HepG2 (cell line): Measurements from ENCODE around the gene PPP1R12C. TPM values are rescaled to one million over a fixed set of nuclear protein-coding genes. Genes with fewer than 3 reads are reported as not detected.

Experiments used
- CHD2 ChIP-seq: IDR thresholded peaks from 2 replicates; pipeline ENCODE4 v1.6.1; 2011; ENCODE audit warnings: low read depth, low read length, improper control_type of control experiment
- CSRNP2 ChIP-seq: sonication (generic); formaldehyde crosslinking; conservative IDR thresholded peaks from 2 replicates; pipeline ENCODE4 v1.8.0; 2022; ENCODE audit warnings: low read depth, missing genetic modification reagents
- FOSL2 ChIP-seq: sonication (generic); formaldehyde crosslinking; IDR thresholded peaks from 2 replicates; pipeline ENCODE4 v1.4.0; 2020; ENCODE audit warnings: missing genetic modification reagents
- HMG20A ChIP-seq: IDR thresholded peaks from 2 replicates; pipeline ENCODE4 v1.6.1; 2016; ENCODE audit warnings: borderline replicate concordance
- MTA1 ChIP-seq: sonication (generic); formaldehyde crosslinking; IDR thresholded peaks from 2 replicates; pipeline ENCODE4 v1.4.0; 2020; ENCODE audit warnings: missing genetic modification reagents, mild to moderate bottlenecking, borderline replicate concordance
- NR2C2 ChIP-seq: sonication (generic); formaldehyde crosslinking; IDR thresholded peaks from 2 replicates; pipeline ENCODE4 v1.4.0; 2020; ENCODE audit warnings: missing genetic modification reagents, mild to moderate bottlenecking, moderate library complexity, borderline replicate concordance
- PCBP2 ChIP-seq: fragments of 200-400 bp; formaldehyde crosslinking; optimal IDR thresholded peaks from 2 replicates; pipeline ENCODE3; 2018; ENCODE audit warnings: low read length, low read depth; ENCODE audit not compliant: poor library complexity, severe bottlenecking
- PRDM15 ChIP-seq: sonication (generic); formaldehyde crosslinking; IDR thresholded peaks from 2 replicates; pipeline ENCODE4 v1.4.0; 2020; ENCODE audit warnings: missing genetic modification reagents
- SNAPC5 ChIP-seq: sonication (generic); formaldehyde crosslinking; IDR thresholded peaks from 2 replicates; pipeline ENCODE4 v1.8.1; 2023; ENCODE audit warnings: mild to moderate bottlenecking, missing genetic modification reagents, borderline replicate concordance
- SYNCRIP ChIP-seq: fragments of 200-400 bp; formaldehyde crosslinking; IDR thresholded peaks from 2 replicates; pipeline ENCODE4 v1.6.1; 2018; ENCODE audit warnings: mild to moderate bottlenecking, low read depth, low read length; ENCODE audit not compliant: insufficient read depth
- TRIM24 ChIP-seq: sonication (generic); formaldehyde crosslinking; IDR thresholded peaks from 2 replicates; pipeline ENCODE4 v1.8.0; 2022; ENCODE audit warnings: mild to moderate bottlenecking, missing genetic modification reagents
- ZC3H4 ChIP-seq: sonication (generic); formaldehyde crosslinking; IDR thresholded peaks from 2 replicates; pipeline ENCODE4 v1.4.0; 2020; ENCODE audit warnings: missing genetic modification reagents, borderline replicate concordance
- ZMYM2 ChIP-seq: sonication (generic); formaldehyde crosslinking; IDR thresholded peaks from 2 replicates; pipeline ENCODE4 v1.8.0; 2022; ENCODE audit warnings: mild to moderate bottlenecking, missing genetic modification reagents
- ZMYM3 ChIP-seq: sonication (generic); formaldehyde crosslinking; IDR thresholded peaks from 2 replicates; pipeline ENCODE4 v1.5.1; 2020; ENCODE audit warnings: mild to moderate bottlenecking, missing genetic modification reagents
- ZNF124 ChIP-seq: sonication (generic); formaldehyde crosslinking; IDR thresholded peaks from 2 replicates; pipeline ENCODE4 v1.4.0; 2020; ENCODE audit warnings: missing genetic modification reagents
- ZNF335 ChIP-seq: sonication (generic); formaldehyde crosslinking; IDR thresholded peaks from 2 replicates; pipeline ENCODE4 v1.4.0; 2020; ENCODE audit warnings: missing genetic modification reagents
- ZNF761 ChIP-seq: sonication (generic); formaldehyde crosslinking; conservative IDR thresholded peaks from 2 replicates; pipeline ENCODE4 v1.4.0; 2020; ENCODE audit warnings: mild to moderate bottlenecking, missing genetic modification reagents
- ZNF766 ChIP-seq: sonication (generic); formaldehyde crosslinking; IDR thresholded peaks from 2 replicates; pipeline ENCODE4 v1.5.0; 2020; ENCODE audit warnings: missing genetic modification reagents, borderline replicate concordance
- ZSCAN31 ChIP-seq: sonication (generic); formaldehyde crosslinking; IDR thresholded peaks from 2 replicates; pipeline ENCODE4 v1.5.0; 2020; ENCODE audit warnings: low read depth, mild to moderate bottlenecking, missing genetic modification reagents
- polyA plus RNA-seq, 8 experiments: library from polyadenylated mRNA; depleted of rRNA in 3 of 8; stranded (reverse) in 7 of 8; unstranded in 1 of 8; fragments of >200 nt; fragmentation: Illumina TruSeq in 4 of 8; extraction: Trizol in 4 of 8; gene quantifications; 2 replicates each; pipeline versions ENCODE4 v1.2.1 to v1.2.3, GENCODE V29; 2011 to 2016; ENCODE audit warnings: low read depth in 4 of 8, missing spikeins in 1 of 8, mixed read lengths in 1 of 8; ENCODE audit not compliant: insufficient read depth in 1 of 8
- total RNA-seq, 5 experiments: library from RNA; depleted of rRNA; stranded (reverse); fragments of >200 nt; fragmentation: Illumina TruSeq; extraction: Trizol; gene quantifications; 2 replicates each; pipeline ENCODE4 v1.2.3, GENCODE V29; 2016; ENCODE audit warnings: low read depth in 1 of 5
- TF ChIP-seq, protein P1 (sequence below): sonication (generic); formaldehyde crosslinking; IDR thresholded peaks from 2 replicates; pipeline ENCODE4 v1.4.0; 2020; ENCODE audit warnings: missing genetic modification reagents

Gene PPP1R12C
- total and polyA plus RNA-seq, 2 of the 13 experiments (the other 11 are each of a cell fraction or from before 2014, with no cell fraction given), result 29.7 to 30.3 TPM

DNA sequence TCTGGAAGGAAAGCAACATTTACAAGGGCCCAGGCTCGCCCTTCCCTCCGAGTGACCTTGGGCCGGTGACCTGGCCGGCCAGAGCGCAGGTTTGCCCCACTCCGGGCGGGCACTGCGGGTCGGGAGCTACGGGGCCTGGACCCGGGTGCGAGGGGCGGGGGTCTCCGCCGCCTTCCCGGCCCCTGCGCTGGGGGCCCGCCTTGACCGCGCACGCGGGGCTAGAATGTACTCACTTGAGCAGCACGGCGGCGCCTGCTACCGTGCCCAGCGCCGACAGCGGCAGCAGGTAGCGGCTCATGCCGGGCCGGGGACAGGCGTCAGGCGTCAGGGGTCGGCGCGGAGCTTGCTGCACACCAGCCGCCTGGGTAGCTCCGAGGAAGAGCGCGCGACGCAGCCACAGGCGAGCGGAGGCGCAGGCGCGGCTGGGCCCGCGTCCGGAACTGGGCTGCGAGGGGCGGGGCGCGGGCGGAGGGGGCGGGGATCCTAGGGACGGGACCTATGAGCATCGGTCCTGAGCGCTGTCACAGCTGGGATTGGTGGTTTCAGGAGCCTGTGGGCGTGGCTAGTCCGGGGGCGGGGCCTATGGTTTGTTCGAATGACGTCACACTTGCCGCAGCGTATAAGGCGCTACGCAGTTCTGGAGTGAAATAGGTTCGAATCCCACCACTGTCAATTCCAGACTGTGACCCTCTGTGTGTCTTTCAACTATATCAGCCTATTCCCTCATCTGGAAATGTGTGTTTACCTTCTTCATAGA lies 54.5 kb downstream of the PPP1R12C start, which contains the start of gene RDH13 (continued):
- TF ChIP-seq ZNF124 (CRISPR knock-in tag) (no peak), HMG20A (CRISPR knock-in tag) (no peak), NR2C2 (peak; percentile 30), ZNF766 (no peak), CSRNP2 (CRISPR knock-in tag) (no peak), ZMYM2 (CRISPR knock-in tag) (peak; percentile 94), ZC3H4 (no peak), MTA1 (no peak), ZNF335 (CRISPR knock-in tag) (no peak), SYNCRIP (no peak), CHD2 (no peak), ZNF761 (CRISPR knock-in tag) (0 out of 2 replicates have a peak, but pooled peaks have one; percentile 52), TRIM24 (no peak), ZSCAN31 (CRISPR knock-in tag) (no peak), PCBP2 (no peak), SNAPC5 (CRISPR knock-in tag) (no peak), ZMYM3 (CRISPR knock-in tag) (no peak), PRDM15 (CRISPR knock-in tag) (0 out of 2 replicates have a peak, but pooled peaks have one; percentile 29), FOSL2 (CRISPR knock-in tag) (no peak; the same call in 1 of the 2 replicates)
- TF ChIP-seq, protein P1, sequence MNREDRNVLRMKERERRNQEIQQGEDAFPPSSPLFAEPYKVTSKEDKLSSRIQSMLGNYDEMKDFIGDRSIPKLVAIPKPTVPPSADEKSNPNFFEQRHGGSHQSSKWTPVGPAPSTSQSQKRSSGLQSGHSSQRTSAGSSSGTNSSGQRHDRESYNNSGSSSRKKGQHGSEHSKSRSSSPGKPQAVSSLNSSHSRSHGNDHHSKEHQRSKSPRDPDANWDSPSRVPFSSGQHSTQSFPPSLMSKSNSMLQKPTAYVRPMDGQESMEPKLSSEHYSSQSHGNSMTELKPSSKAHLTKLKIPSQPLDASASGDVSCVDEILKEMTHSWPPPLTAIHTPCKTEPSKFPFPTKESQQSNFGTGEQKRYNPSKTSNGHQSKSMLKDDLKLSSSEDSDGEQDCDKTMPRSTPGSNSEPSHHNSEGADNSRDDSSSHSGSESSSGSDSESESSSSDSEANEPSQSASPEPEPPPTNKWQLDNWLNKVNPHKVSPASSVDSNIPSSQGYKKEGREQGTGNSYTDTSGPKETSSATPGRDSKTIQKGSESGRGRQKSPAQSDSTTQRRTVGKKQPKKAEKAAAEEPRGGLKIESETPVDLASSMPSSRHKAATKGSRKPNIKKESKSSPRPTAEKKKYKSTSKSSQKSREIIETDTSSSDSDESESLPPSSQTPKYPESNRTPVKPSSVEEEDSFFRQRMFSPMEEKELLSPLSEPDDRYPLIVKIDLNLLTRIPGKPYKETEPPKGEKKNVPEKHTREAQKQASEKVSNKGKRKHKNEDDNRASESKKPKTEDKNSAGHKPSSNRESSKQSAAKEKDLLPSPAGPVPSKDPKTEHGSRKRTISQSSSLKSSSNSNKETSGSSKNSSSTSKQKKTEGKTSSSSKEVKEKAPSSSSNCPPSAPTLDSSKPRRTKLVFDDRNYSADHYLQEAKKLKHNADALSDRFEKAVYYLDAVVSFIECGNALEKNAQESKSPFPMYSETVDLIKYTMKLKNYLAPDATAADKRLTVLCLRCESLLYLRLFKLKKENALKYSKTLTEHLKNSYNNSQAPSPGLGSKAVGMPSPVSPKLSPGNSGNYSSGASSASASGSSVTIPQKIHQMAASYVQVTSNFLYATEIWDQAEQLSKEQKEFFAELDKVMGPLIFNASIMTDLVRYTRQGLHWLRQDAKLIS (CRISPR knock-in tag), result no peak
